Chondrocyte (in vitro differentiated cells): ENCODE data around the gene PTPN4. TPM values are rescaled to one million over a fixed set of nuclear protein-coding genes. Genes with fewer than 3 reads are reported as not detected.

Experiments used
- DNase-seq: peaks from one replicate; pipeline ENCODE4 v3.0.0; 2021; ENCODE audit warnings: mixed read lengths, low spot score
- H3K27ac Mint-ChIP-seq: one replicate; pipeline ENCODE4 v1.8.0; 2021; ENCODE audit warnings: mild to moderate bottlenecking, moderate library complexity, mixed read lengths; ENCODE audit not compliant: unreplicated experiment
- H3K27me3 Mint-ChIP-seq: 2 replicates; pipeline ENCODE4 v1.8.0; 2021; ENCODE audit warnings: low read depth, mixed read lengths
- H3K36me3 Mint-ChIP-seq: 2 replicates; pipeline ENCODE4 v1.8.0; 2021; ENCODE audit warnings: low read depth, mixed read lengths
- H3K4me1 Mint-ChIP-seq: 2 replicates; pipeline ENCODE4 v1.8.0; 2021; ENCODE audit warnings: low read depth, mild to moderate bottlenecking, mixed read lengths
- H3K4me3 Mint-ChIP-seq: one replicate; pipeline ENCODE4 v1.8.0; 2021; ENCODE audit warnings: mild to moderate bottlenecking, moderate library complexity, mixed read lengths; ENCODE audit not compliant: unreplicated experiment
- H3K9me3 Mint-ChIP-seq: 2 replicates; pipeline ENCODE4 v1.8.0; 2021; ENCODE audit warnings: low read depth, mixed read lengths
- CTCF ChIP-seq: fragments of 200-600 bp; sonication (generic); IDR thresholded peaks from 2 replicates; pipeline ENCODE4 v1.5.0; 2021; ENCODE audit warnings: antibody characterized with exemption, mild to moderate bottlenecking, moderate library complexity
- total RNA-seq: library from RNA; stranded (reverse); gene quantifications from 3 replicates; pipeline ENCODE4 v1.2.1, GENCODE V29; 2021

The PTPN4 gene
- total RNA-seq, 1 donor from 2014 or later: 24.2 TPM

- no peak for TF ChIP-seq CTCF
- H3K36me3 Mint-ChIP-seq: no peaks in the 10 kb centered on the region
- peaks cover 14% of the 10 kb centered on the region for H3K4me1 Mint-ChIP-seq
- H3K4me3 Mint-ChIP-seq: no peak overlapping the region
- peaks cover 12% of the 10 kb centered on the region for H3K27me3 Mint-ChIP-seq
- no peaks in the 10 kb centered on the region for H3K9me3 Mint-ChIP-seq
- DNase-seq: no peak
- H3K27ac Mint-ChIP-seq: no peak overlapping the region
Measured at GRCh38 chr2:119741868-119742267, 17.9 kb upstream of the PTPN4 start.

GRCh38 chr2:119744335-119744939 is 15.3 kb upstream of the PTPN4 start:
- no peaks in the 10 kb centered on the region for H3K36me3 Mint-ChIP-seq

GRCh38 chr2:119745566-119745965 is 14.2 kb upstream of the PTPN4 start:
- Mint-ChIP-seq H3K4me1 (peaks cover 34% of the 10 kb centered on the region), H3K36me3 (no peaks in the 10 kb centered on the region), H3K27ac (no peak overlapping the region), H3K4me3 (no peak overlapping the region), H3K27me3 (peaks cover 4% of the 10 kb centered on the region), H3K9me3 (no peaks in the 10 kb centered on the region)
- no peak for TF ChIP-seq CTCF
- no peak for DNase-seq

More at GRCh38 chr2:119744335-119744939, 15.3 kb upstream of the PTPN4 start:
- Mint-ChIP-seq H3K4me1 (peaks cover 28% of the 10 kb centered on the region), H3K4me3 (no peak overlapping the region), H3K27ac (no peak overlapping the region), H3K27me3 (peaks cover 7% of the 10 kb centered on the region), H3K9me3 (no peaks in the 10 kb centered on the region)
- no peak for DNase-seq
- no peak for TF ChIP-seq CTCF

GRCh38 chr2:119746836-119747686 is 12.7 kb upstream of the PTPN4 start:
- H3K27ac Mint-ChIP-seq: no peak overlapping the region
- peaks cover 34% of the 10 kb centered on the region for H3K4me1 Mint-ChIP-seq
- no peak overlapping the region for H3K4me3 Mint-ChIP-seq
- no peaks in the 10 kb centered on the region for H3K9me3 Mint-ChIP-seq
- DNase-seq: no peak
- H3K36me3 Mint-ChIP-seq: no peaks in the 10 kb centered on the region
- TF ChIP-seq CTCF: no peak
- peaks cover under 1% of the 10 kb centered on the region for H3K27me3 Mint-ChIP-seq

DNA sequence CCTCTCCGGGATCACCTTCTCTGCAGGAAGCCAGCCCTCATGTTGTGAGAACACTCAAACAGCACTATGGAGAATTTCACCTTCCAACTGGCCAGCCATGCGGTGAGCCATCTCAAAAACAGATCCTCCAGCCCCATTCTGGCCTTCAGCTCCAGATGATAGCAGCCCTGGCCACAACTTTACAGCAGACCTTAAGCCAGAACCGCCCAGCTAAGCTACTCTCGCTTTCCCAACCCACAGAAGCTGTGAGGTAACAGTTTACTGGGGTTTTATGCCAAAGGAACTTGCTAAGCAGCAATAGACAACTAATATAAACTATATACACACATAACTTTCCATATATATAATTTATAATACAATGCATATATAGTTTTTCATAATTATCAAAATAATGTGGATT is 11.6 kb upstream of the PTPN4 start:
- no peak for TF ChIP-seq CTCF
- DNase-seq: no peak
- peaks cover 34% of the 10 kb centered on the region for H3K4me1 Mint-ChIP-seq
- H3K27ac Mint-ChIP-seq: no peak overlapping the region
- no peak overlapping the region for H3K4me3 Mint-ChIP-seq
- H3K36me3 Mint-ChIP-seq: no peaks in the 10 kb centered on the region
- no peaks in the 10 kb centered on the region for H3K27me3 Mint-ChIP-seq
- no peaks in the 10 kb centered on the region for H3K9me3 Mint-ChIP-seq
